HEK293 (cell line): ENCODE data around the gene ADAMTS20.

Source experiments
- CTCF ChIA-PET: fragments of 350-600 bp; formaldehyde crosslinking; extraction: SDS; loops from one replicate; lab custom pipeline; 2021; ENCODE audit warnings: antibody characterized with exemption; lab: Yijun Ruan, JAX
- POLR2A ChIA-PET: fragments of 300-600 bp; formaldehyde crosslinking; extraction: SDS; loops from one replicate; lab custom pipeline; 2020; ENCODE audit warnings: antibody characterized with exemption, inconsistent platforms; lab: Yijun Ruan, JAX
- H3K27ac ChIP-seq: fragments of 200-500 bp; sonication (Bioruptor generic); 2 replicates; pipeline ENCODE4 v1.5.1; 2014; ENCODE audit warnings: low read depth, low read length, control low read depth, inconsistent platforms; ENCODE audit errors: extremely low read depth
- H3K36me3 ChIP-seq, 2 experiments: fragments of 200-500 bp in 1 of 2; sonication (Bioruptor generic) in 1 of 2; 1 replicate in 1 of 2; 2 replicates in 1 of 2; pipeline ENCODE4 v1.5.1; 2014 to 2017; ENCODE audit warnings: inconsistent platforms in 2 of 2, low read length in 2 of 2; ENCODE audit not compliant: control insufficient read depth in 2 of 2, insufficient read depth in 1 of 2
- H3K4me1 ChIP-seq: fragments of 200-500 bp; sonication (Bioruptor generic); 2 replicates; pipeline ENCODE4 v1.5.1; 2014; ENCODE audit warnings: mild to moderate bottlenecking, low read length, inconsistent platforms; ENCODE audit not compliant: control insufficient read depth, insufficient read depth
- H3K4me3 ChIP-seq: 2 replicates; pipeline ENCODE4 v1.5.1; 2011; ENCODE audit warnings: low read depth, mild to moderate bottlenecking, control low read depth, low read length, moderate library complexity
- H3K9me3 ChIP-seq: fragments of 200-500 bp; sonication (Bioruptor generic); 2 replicates; pipeline ENCODE4 v1.5.1; 2014; ENCODE audit warnings: low read depth, low read length, inconsistent platforms; ENCODE audit not compliant: control insufficient read depth, insufficient read depth
- KLF10 ChIP-seq: fragments of 450-650 bp; IDR thresholded peaks from 2 replicates; pipeline ENCODE4 v1.5.1; 2018; ENCODE audit warnings: missing biosample characterization, mild to moderate bottlenecking, missing genetic modification characterization
- KLF8 ChIP-seq: fragments of 450-650 bp; formaldehyde crosslinking; IDR thresholded peaks from 2 replicates; pipeline ENCODE4 v1.5.1; 2016; ENCODE audit warnings: missing biosample characterization, missing genetic modification characterization
- MZF1 ChIP-seq: fragments of 450-650 bp; formaldehyde crosslinking; IDR thresholded peaks from 2 replicates; pipeline ENCODE4 v1.5.1; 2017; ENCODE audit warnings: missing biosample characterization, missing genetic modification characterization, borderline replicate concordance
- PRDM6 ChIP-seq: fragments of 450-650 bp; formaldehyde crosslinking; IDR thresholded peaks from 2 replicates; pipeline ENCODE4 v1.5.1; 2017; ENCODE audit warnings: missing biosample characterization, missing genetic modification characterization
- SP3 ChIP-seq: fragments of 450-650 bp; formaldehyde crosslinking; IDR thresholded peaks from 2 replicates; pipeline ENCODE4 v1.5.1; 2016; ENCODE audit warnings: missing biosample characterization, missing genetic modification characterization
- ZBTB17 ChIP-seq: fragments of 450-650 bp; formaldehyde crosslinking; IDR thresholded peaks from 2 replicates; pipeline ENCODE4 v1.5.1; 2016; ENCODE audit warnings: missing biosample characterization, missing genetic modification characterization
- ZBTB20 ChIP-seq: fragments of 450-650 bp; formaldehyde crosslinking; IDR thresholded peaks from 2 replicates; pipeline ENCODE4 v1.5.1; 2016; ENCODE audit warnings: missing biosample characterization, missing genetic modification characterization
- ZBTB6 ChIP-seq: fragments of 450-650 bp; formaldehyde crosslinking; IDR thresholded peaks from 2 replicates; pipeline ENCODE4 v1.5.1; 2017; ENCODE audit warnings: missing biosample characterization, missing genetic modification characterization
- ZBTB8A ChIP-seq: fragments of 450-650 bp; formaldehyde crosslinking; IDR thresholded peaks from 2 replicates; pipeline ENCODE4 v1.5.1; 2016; ENCODE audit warnings: missing biosample characterization, missing genetic modification characterization
- ZNF169 ChIP-seq: fragments of 450-650 bp; formaldehyde crosslinking; IDR thresholded peaks from 2 replicates; pipeline ENCODE4 v1.5.1; 2016; ENCODE audit warnings: missing biosample characterization, missing genetic modification characterization
- ZNF184 ChIP-seq: fragments of 450-650 bp; IDR thresholded peaks from 2 replicates; pipeline ENCODE4 v1.5.1; 2018; ENCODE audit warnings: missing biosample characterization, mild to moderate bottlenecking, missing genetic modification characterization
- ZNF350 ChIP-seq: fragments of 450-650 bp; formaldehyde crosslinking; IDR thresholded peaks from 2 replicates; pipeline ENCODE4 v1.5.0; 2017; ENCODE audit warnings: missing biosample characterization, mild to moderate bottlenecking, missing genetic modification characterization
- ZNF366 ChIP-seq: fragments of 450-650 bp; formaldehyde crosslinking; conservative IDR thresholded peaks from 2 replicates; pipeline ENCODE4 v1.5.1; 2016; ENCODE audit warnings: missing biosample characterization, missing genetic modification characterization
- ZNF501 ChIP-seq: fragments of 450-650 bp; formaldehyde crosslinking; IDR thresholded peaks from 2 replicates; pipeline ENCODE4 v1.5.1; 2016; ENCODE audit warnings: missing biosample characterization, missing genetic modification characterization
- ZNF510 ChIP-seq: fragments of 450-650 bp; formaldehyde crosslinking; IDR thresholded peaks from 2 replicates; pipeline ENCODE4 v1.5.1; 2018; ENCODE audit warnings: mild to moderate bottlenecking, missing genetic modification characterization, missing biosample characterization; ENCODE audit not compliant: insufficient replicate concordance
- ZNF558 ChIP-seq: fragments of 450-650 bp; formaldehyde crosslinking; IDR thresholded peaks from 2 replicates; pipeline ENCODE4 v1.5.1; 2016; ENCODE audit warnings: missing biosample characterization, missing genetic modification characterization
- ZNF600 ChIP-seq: fragments of 450-650 bp; formaldehyde crosslinking; IDR thresholded peaks from 2 replicates; pipeline ENCODE4 v1.5.1; 2016; ENCODE audit warnings: missing biosample characterization, missing genetic modification characterization
- ZNF624 ChIP-seq: fragments of 450-650 bp; formaldehyde crosslinking; IDR thresholded peaks from 2 replicates; pipeline ENCODE4 v1.5.1; 2017; ENCODE audit warnings: missing biosample characterization, missing genetic modification characterization
- ZNF660 ChIP-seq: fragments of 450-650 bp; IDR thresholded peaks from 2 replicates; pipeline ENCODE4 v1.5.1; 2018; ENCODE audit warnings: missing biosample characterization, mild to moderate bottlenecking, missing genetic modification characterization
- ZNF692 ChIP-seq: fragments of 450-650 bp; formaldehyde crosslinking; IDR thresholded peaks from 2 replicates; pipeline ENCODE4 v1.5.1; 2016; ENCODE audit warnings: missing biosample characterization, missing genetic modification characterization
- ZNF747 ChIP-seq: fragments of 450-650 bp; formaldehyde crosslinking; IDR thresholded peaks from 2 replicates; pipeline ENCODE4 v1.5.1; 2016; ENCODE audit warnings: missing biosample characterization, missing genetic modification characterization
- ZNF830 ChIP-seq: fragments of 450-650 bp; IDR thresholded peaks from 2 replicates; pipeline ENCODE4 v1.5.0; 2018; ENCODE audit warnings: missing biosample characterization, missing genetic modification characterization, low read depth, mild to moderate bottlenecking, moderate library complexity
- TF ChIP-seq, protein P1 (sequence below): fragments of 450-650 bp; formaldehyde crosslinking; IDR thresholded peaks from 2 replicates; pipeline ENCODE4 v1.5.1; 2016; ENCODE audit warnings: missing biosample characterization, missing genetic modification characterization
- TF ChIP-seq, protein P2 (sequence below): fragments of 450-650 bp; formaldehyde crosslinking; IDR thresholded peaks from 2 replicates; pipeline ENCODE4 v1.5.1; 2016; ENCODE audit warnings: missing biosample characterization, missing genetic modification characterization

The ADAMTS20 gene

GRCh38 chr12:43579206-43579605 lies 27.2 kb upstream of the ADAMTS20 start:
- H3K4me1 ChIP-seq: peaks cover 7% of the 10 kb centered on the region; the same call in 1 of the 2 replicates
- H3K36me3 ChIP-seq: no peaks in the 10 kb centered on the region
- CTCF ChIA-PET: no interaction called here
- TF ChIP-seq ZNF510: peak; percentile 8
- TF ChIP-seq, protein P1, sequence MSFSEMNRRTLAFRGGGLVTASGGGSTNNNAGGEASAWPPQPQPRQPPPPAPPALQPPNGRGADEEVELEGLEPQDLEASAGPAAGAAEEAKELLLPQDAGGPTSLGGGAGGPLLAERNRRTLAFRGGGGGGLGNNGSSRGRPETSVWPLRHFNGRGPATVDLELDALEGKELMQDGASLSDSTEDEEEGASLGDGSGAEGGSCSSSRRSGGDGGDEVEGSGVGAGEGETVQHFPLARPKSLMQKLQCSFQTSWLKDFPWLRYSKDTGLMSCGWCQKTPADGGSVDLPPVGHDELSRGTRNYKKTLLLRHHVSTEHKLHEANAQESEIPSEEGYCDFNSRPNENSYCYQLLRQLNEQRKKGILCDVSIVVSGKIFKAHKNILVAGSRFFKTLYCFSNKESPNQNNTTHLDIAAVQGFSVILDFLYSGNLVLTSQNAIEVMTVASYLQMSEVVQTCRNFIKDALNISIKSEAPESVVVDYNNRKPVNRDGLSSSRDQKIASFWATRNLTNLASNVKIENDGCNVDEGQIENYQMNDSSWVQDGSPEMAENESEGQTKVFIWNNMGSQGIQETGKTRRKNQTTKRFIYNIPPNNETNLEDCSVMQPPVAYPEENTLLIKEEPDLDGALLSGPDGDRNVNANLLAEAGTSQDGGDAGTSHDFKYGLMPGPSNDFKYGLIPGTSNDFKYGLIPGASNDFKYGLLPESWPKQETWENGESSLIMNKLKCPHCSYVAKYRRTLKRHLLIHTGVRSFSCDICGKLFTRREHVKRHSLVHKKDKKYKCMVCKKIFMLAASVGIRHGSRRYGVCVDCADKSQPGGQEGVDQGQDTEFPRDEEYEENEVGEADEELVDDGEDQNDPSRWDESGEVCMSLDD: no peak
- no peak for TF ChIP-seq ZNF558 (tag by site-specific recombination)
- TF ChIP-seq ZNF169 (tag by site-specific recombination): no peak
- TF ChIP-seq ZBTB6 (tag by site-specific recombination): peak; percentile 29; the same call in 1 of the 2 replicates
- TF ChIP-seq ZNF366 (tag by site-specific recombination): peak; percentile 8; the same call in 1 of the 2 replicates
- no peak for TF ChIP-seq SP3 (tag by site-specific recombination)
- TF ChIP-seq ZNF184: 0 out of 2 replicates have a peak, but pooled peaks have one; percentile 45
- peak; percentile 62; the same call in 1 of the 2 replicates for TF ChIP-seq ZNF830 (tag by site-specific recombination)
- TF ChIP-seq ZNF692 (tag by site-specific recombination): no peak
- no peak for TF ChIP-seq ZNF747
- no peak for TF ChIP-seq ZNF624 (tag by site-specific recombination)
- TF ChIP-seq, protein P2, sequence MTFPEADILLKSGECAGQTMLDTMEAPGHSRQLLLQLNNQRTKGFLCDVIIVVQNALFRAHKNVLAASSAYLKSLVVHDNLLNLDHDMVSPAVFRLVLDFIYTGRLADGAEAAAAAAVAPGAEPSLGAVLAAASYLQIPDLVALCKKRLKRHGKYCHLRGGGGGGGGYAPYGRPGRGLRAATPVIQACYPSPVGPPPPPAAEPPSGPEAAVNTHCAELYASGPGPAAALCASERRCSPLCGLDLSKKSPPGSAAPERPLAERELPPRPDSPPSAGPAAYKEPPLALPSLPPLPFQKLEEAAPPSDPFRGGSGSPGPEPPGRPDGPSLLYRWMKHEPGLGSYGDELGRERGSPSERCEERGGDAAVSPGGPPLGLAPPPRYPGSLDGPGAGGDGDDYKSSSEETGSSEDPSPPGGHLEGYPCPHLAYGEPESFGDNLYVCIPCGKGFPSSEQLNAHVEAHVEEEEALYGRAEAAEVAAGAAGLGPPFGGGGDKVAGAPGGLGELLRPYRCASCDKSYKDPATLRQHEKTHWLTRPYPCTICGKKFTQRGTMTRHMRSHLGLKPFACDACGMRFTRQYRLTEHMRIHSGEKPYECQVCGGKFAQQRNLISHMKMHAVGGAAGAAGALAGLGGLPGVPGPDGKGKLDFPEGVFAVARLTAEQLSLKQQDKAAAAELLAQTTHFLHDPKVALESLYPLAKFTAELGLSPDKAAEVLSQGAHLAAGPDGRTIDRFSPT (tag by site-specific recombination): no peak
- TF ChIP-seq ZNF501 (tag by site-specific recombination): no peak
- peak; percentile 57; the same call in 1 of the 2 replicates for TF ChIP-seq ZNF350
- peak; percentile 67 for TF ChIP-seq ZNF600
- TF ChIP-seq ZNF660 (tag by site-specific recombination): peak; percentile 79
- TF ChIP-seq ZBTB8A (tag by site-specific recombination): no peak
- TF ChIP-seq PRDM6 (tag by site-specific recombination): 0 out of 2 replicates have a peak, but pooled peaks have one; percentile 13
- 0 out of 2 replicates have a peak, but pooled peaks have one; percentile 14 for TF ChIP-seq KLF8 (tag by site-specific recombination)
- TF ChIP-seq KLF10 (tag by site-specific recombination): 0 out of 2 replicates have a peak, but pooled peaks have one; percentile 33
- TF ChIP-seq MZF1 (tag by site-specific recombination): no peak
- TF ChIP-seq ZBTB20 (tag by site-specific recombination): no peak
- TF ChIP-seq ZBTB17 (tag by site-specific recombination): peak; percentile 28; the same call in 1 of the 2 replicates
- TF ChIP-seq, all 188 proteins: peak for 12
- H3K27ac ChIP-seq: no peak overlapping the region
- no peaks in the 10 kb centered on the region for H3K9me3 ChIP-seq
- POLR2A ChIA-PET: no interaction called here
- no peak overlapping the region for H3K4me3 ChIP-seq
